ENCODE results near the gene ZNF207. TPM values are rescaled to one million over a fixed set of nuclear protein-coding genes. Genes with fewer than 3 reads are reported as not detected.

ZNF207 gene
- total and polyA plus RNA-seq, 2 of the 8 experiments (the other 6 are each of a cell fraction or from before 2014, with no cell fraction given): 268 to 286 TPM

MicroRNA genes within 50 kb of the gene (microRNA counts, 767-probe panel; counts per million panel counts)
- 879 counts per million, percentile 95 among the panel's probes with 10 or more counts for microRNA hsa-miR-632

Small RNAs within 50 kb of the gene (microRNA-seq; reads per million reads assigned to microRNA genes)
- 0 to 0.20 reads per million in 2 experiments for gene MIR632 (ENCODE audit: borderline microRNAs expressed in 2 of 2, borderline number of aligned reads in 2 of 2, borderline replicate concordance in 1 of 2)

Small RNAs within 50 kb of the gene (small RNA-seq; reads per million reads assigned to genes)
- gene AC005899.6 (ENCODE audit: insufficient read depth): not detected

Other genes with a start within 250 kb of the ZNF207 start
- 30.6 and 34.2 TPM in 2 replicates for gene RHOT1, start 207.7 kb upstream of the ZNF207 start, total RNA-seq (2021; fragmentation: NEBNext Ultra II Directional; extraction: Animal tissue kit (Norgen Biotek cat#: 25700))
- 18.4 and 38.2 TPM in 2 replicates for gene RHOT1, start 207.7 kb upstream of the ZNF207 start, polyA plus RNA-seq (2011; rRNA removed)
- 11.8 and 12.2 TPM in 2 replicates for gene RHBDL3, start 84.3 kb upstream of the ZNF207 start, total RNA-seq (2021; fragmentation: NEBNext Ultra II Directional; extraction: Animal tissue kit (Norgen Biotek cat#: 25700))
- gene RHBDL3, start 84.3 kb upstream of the ZNF207 start, polyA plus RNA-seq (2011; rRNA removed): 9.6 and 15.9 TPM in 2 replicates
- gene C17orf75, start 8.0 kb upstream of the ZNF207 start, total RNA-seq (2021; fragmentation: NEBNext Ultra II Directional; extraction: Animal tissue kit (Norgen Biotek cat#: 25700)): 35.4 and 42.6 TPM in 2 replicates
- gene C17orf75, start 8.0 kb upstream of the ZNF207 start, polyA plus RNA-seq (2011; rRNA removed): 12.0 and 15.8 TPM in 2 replicates
- gene PSMD11, start 94.4 kb downstream of the ZNF207 start, total RNA-seq (2021; fragmentation: NEBNext Ultra II Directional; extraction: Animal tissue kit (Norgen Biotek cat#: 25700)): 171 and 175 TPM in 2 replicates
- gene PSMD11, start 94.4 kb downstream of the ZNF207 start, polyA plus RNA-seq (2011; rRNA removed): 49.0 and 68.4 TPM in 2 replicates
- 9.9 and 10.7 TPM in 2 replicates for gene CDK5R1, start 136.8 kb downstream of the ZNF207 start, total RNA-seq (2021; fragmentation: NEBNext Ultra II Directional; extraction: Animal tissue kit (Norgen Biotek cat#: 25700))
- gene CDK5R1, start 136.8 kb downstream of the ZNF207 start, polyA plus RNA-seq (2011; rRNA removed): 2.7 and 4.3 TPM in 2 replicates